K562 (cell line): Measurements from ENCODE around the gene NOTCH1. TPM values are rescaled to one million over a fixed set of nuclear protein-coding genes. Genes with fewer than 3 reads are reported as not detected.

ENCODE experiments used
- ARID2 ChIP-seq: fragments of 450-650 bp; IDR thresholded peaks from 2 replicates; pipeline ENCODE4 v1.6.1; 2017; ENCODE audit warnings: antibody characterized with exemption, mild to moderate bottlenecking
- CBX2 ChIP-seq: fragments of 200-600 bp; sonication (generic); IDR thresholded peaks from one replicate; pipeline ENCODE4 v1.6.1; 2012; ENCODE audit warnings: mild to moderate bottlenecking, low read length, inconsistent platforms; ENCODE audit not compliant: insufficient read depth, poor library complexity, severe bottlenecking
- E2F3 ChIP-seq: fragments of 250-450 bp; sonication (Bioruptor Pico); IDR thresholded peaks from 2 replicates; pipeline ENCODE4 v1.4.0; 2020; ENCODE audit warnings: mild to moderate bottlenecking
- ETV5 ChIP-seq: sonication (generic); formaldehyde crosslinking; IDR thresholded peaks from 2 replicates; pipeline ENCODE4 v1.4.0; 2020; ENCODE audit warnings: low read depth, mild to moderate bottlenecking, missing genetic modification reagents
- MTF1 ChIP-seq: fragments of 250-450 bp; sonication (Bioruptor Pico); IDR thresholded peaks from 2 replicates; pipeline ENCODE4 v1.9.0; 2021; ENCODE audit warnings: moderate library complexity, mild to moderate bottlenecking, inconsistent platforms, borderline replicate concordance
- POLR2G ChIP-seq: fragments of 200-400 bp; formaldehyde crosslinking; IDR thresholded peaks from 2 replicates; pipeline ENCODE4 v1.6.1; 2017; ENCODE audit warnings: low read depth, mild to moderate bottlenecking, antibody characterized with exemption, low read length, moderate library complexity
- STAT6 ChIP-seq: sonication (generic); formaldehyde crosslinking; IDR thresholded peaks from 2 replicates; pipeline ENCODE4 v1.8.1; 2023; ENCODE audit warnings: mild to moderate bottlenecking, missing genetic modification reagents
- TBP ChIP-seq: optimal IDR thresholded peaks from 2 replicates; pipeline ENCODE3; 2011; ENCODE audit warnings: low read depth, low read length, improper control_type of control experiment
- ZKSCAN8 ChIP-seq: fragments of 200-800 bp; sonication (Bioruptor generic); IDR thresholded peaks from 2 replicates; pipeline ENCODE4 v1.6.1; 2016; ENCODE audit warnings: missing genetic modification characterization, missing compliant biosample characterization
- ZNF655 ChIP-seq: fragments of 250-450 bp; sonication (Bioruptor Pico); IDR thresholded peaks from 2 replicates; pipeline ENCODE4 v1.5.0; 2021
- ZSCAN32 ChIP-seq: fragments of 450-650 bp; formaldehyde crosslinking; IDR thresholded peaks from 2 replicates; pipeline ENCODE4 v1.4.0; 2020; ENCODE audit warnings: mild to moderate bottlenecking, moderate library complexity
- polyA plus RNA-seq, 8 experiments: library from polyadenylated mRNA; depleted of rRNA in 4 of 8; stranded (reverse) in 5 of 8; unstranded in 3 of 8; fragments of >200 nt; fragmentation: Nextera tagmentation in 2 of 8; fragmentation: Illumina TruSeq in 1 of 8; extraction: Ambion mirVana in 2 of 8; extraction: Trizol in 1 of 8; gene quantifications; 2 replicates each; pipeline versions ENCODE4 v1.2.1 to v1.2.3, GENCODE V29; 2011 to 2014; ENCODE audit warnings: inconsistent platforms in 1 of 8, missing spikeins in 1 of 8
- total RNA-seq, 7 experiments: library from RNA; depleted of rRNA in 6 of 7; stranded (reverse); fragments of >200 nt in 6 of 7; fragmentation: Illumina TruSeq in 2 of 7; extraction: Trizol in 2 of 7; gene quantifications; 2 replicates each; pipeline versions ENCODE4 v1.2.1 to v1.2.3, GENCODE V29; 2011 to 2021; ENCODE audit warnings: low replicate concordance in 1 of 7
- TF ChIP-seq, protein P1 (sequence below): sonication (generic); formaldehyde crosslinking; IDR thresholded peaks from 2 replicates; pipeline ENCODE4 v1.9.0; 2022; ENCODE audit warnings: mild to moderate bottlenecking, missing genetic modification reagents
- TF ChIP-seq, protein P2 (sequence below): sonication (generic); formaldehyde crosslinking; IDR thresholded peaks from 2 replicates; pipeline ENCODE4 v1.8.0; 2022; ENCODE audit warnings: mild to moderate bottlenecking, missing genetic modification reagents
- TF ChIP-seq, protein P3 (sequence below): sonication (generic); formaldehyde crosslinking; IDR thresholded peaks from 2 replicates; pipeline ENCODE4 v1.8.1; 2022; ENCODE audit warnings: missing genetic modification reagents
- TF ChIP-seq, protein P4 (sequence below): IDR thresholded peaks from 3 replicates; pipeline ENCODE4 v1.6.1; 2011; ENCODE audit warnings: borderline replicate concordance, mild to moderate bottlenecking, moderate library complexity; ENCODE audit not compliant: insufficient read length; ENCODE audit errors: extremely low read depth
- TF ChIP-seq, protein P5 (sequence below): sonication (generic); formaldehyde crosslinking; IDR thresholded peaks from 2 replicates; pipeline ENCODE4 v1.8.1; 2023; ENCODE audit warnings: mild to moderate bottlenecking, missing genetic modification reagents, moderate library complexity

The NOTCH1 gene
- total and polyA plus RNA-seq, 9 of the 15 experiments (the other 6 are each of a cell fraction or from before 2014, with no cell fraction given), result 0.03 to 31.4 (median 2.3) TPM

DNA sequence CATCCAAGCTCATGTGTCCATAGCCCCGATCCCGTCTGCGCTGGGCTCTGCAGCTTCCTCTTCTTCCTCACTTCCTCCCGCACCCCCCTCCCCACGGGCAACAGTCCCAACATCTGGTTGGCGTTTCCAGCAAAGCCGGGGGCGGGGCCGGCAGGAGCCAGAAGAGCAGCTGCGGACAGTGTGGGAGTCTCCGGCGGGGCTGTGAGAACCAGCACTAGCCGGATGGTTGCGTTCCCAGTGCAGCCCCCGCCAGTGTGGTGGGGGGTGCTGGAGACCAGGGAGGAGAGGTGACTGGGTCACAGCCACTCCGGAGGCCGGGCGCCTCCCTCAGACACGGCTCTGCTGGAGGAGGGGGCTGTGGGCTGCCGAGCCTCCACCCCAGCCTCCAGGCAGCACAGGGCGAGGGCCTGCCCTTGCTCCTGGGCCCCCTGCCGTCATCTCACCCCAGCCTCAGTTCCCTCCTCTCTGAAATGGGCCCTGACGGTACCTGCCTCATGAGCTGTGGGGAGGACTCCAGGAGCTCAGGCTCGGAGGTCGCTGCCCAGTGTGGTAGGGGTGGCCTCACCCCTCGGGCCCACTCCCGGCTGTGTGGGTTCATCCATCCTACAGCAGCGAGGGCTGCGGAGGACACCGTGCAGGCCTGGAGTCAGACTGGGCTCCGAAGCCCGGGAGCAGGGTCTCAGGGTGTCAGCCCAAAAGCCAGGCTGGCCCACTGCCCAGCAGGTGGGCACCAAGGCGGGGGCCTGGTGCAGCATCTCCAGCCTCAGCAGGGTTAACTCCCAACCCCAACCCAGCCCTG lies 41.5 kb upstream of the NOTCH1 start (continued):
- TF ChIP-seq STAT6 (CRISPR knock-in tag), result no peak
- peak; percentile 80 for TF ChIP-seq ETV5 (CRISPR knock-in tag)
- TF ChIP-seq, protein P1, sequence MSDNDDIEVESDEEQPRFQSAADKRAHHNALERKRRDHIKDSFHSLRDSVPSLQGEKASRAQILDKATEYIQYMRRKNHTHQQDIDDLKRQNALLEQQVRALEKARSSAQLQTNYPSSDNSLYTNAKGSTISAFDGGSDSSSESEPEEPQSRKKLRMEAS (CRISPR knock-in tag), result no peak; the same call in 1 of the 2 replicates
- no peak for TF ChIP-seq ZSCAN32 (CRISPR knock-in tag)
- no peak for TF ChIP-seq ZNF655 (CRISPR knock-in tag)
- TF ChIP-seq ZKSCAN8, result no peak
- TF ChIP-seq, protein P2, sequence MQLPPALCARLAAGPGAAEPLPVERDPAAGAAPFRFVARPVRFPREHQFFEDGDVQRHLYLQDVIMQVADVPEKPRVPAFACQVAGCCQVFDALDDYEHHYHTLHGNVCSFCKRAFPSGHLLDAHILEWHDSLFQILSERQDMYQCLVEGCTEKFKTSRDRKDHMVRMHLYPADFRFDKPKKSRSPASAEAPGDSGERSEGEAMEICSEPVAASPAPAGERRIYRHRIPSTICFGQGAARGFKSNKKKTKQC (CRISPR knock-in tag), result peak; percentile 72; the same call in 1 of the 2 replicates
- TF ChIP-seq E2F3 (CRISPR knock-in tag), result peak; percentile 13; the same call in 1 of the 2 replicates
- peak; percentile 49 for TF ChIP-seq TBP
- TF ChIP-seq POLR2G, result peak; percentile 79
- no peak for TF ChIP-seq MTF1
- TF ChIP-seq, protein P3, sequence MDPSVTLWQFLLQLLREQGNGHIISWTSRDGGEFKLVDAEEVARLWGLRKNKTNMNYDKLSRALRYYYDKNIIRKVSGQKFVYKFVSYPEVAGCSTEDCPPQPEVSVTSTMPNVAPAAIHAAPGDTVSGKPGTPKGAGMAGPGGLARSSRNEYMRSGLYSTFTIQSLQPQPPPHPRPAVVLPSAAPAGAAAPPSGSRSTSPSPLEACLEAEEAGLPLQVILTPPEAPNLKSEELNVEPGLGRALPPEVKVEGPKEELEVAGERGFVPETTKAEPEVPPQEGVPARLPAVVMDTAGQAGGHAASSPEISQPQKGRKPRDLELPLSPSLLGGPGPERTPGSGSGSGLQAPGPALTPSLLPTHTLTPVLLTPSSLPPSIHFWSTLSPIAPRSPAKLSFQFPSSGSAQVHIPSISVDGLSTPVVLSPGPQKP (CRISPR knock-in tag), result no peak
- no peak for TF ChIP-seq CBX2
- TF ChIP-seq, protein P4, sequence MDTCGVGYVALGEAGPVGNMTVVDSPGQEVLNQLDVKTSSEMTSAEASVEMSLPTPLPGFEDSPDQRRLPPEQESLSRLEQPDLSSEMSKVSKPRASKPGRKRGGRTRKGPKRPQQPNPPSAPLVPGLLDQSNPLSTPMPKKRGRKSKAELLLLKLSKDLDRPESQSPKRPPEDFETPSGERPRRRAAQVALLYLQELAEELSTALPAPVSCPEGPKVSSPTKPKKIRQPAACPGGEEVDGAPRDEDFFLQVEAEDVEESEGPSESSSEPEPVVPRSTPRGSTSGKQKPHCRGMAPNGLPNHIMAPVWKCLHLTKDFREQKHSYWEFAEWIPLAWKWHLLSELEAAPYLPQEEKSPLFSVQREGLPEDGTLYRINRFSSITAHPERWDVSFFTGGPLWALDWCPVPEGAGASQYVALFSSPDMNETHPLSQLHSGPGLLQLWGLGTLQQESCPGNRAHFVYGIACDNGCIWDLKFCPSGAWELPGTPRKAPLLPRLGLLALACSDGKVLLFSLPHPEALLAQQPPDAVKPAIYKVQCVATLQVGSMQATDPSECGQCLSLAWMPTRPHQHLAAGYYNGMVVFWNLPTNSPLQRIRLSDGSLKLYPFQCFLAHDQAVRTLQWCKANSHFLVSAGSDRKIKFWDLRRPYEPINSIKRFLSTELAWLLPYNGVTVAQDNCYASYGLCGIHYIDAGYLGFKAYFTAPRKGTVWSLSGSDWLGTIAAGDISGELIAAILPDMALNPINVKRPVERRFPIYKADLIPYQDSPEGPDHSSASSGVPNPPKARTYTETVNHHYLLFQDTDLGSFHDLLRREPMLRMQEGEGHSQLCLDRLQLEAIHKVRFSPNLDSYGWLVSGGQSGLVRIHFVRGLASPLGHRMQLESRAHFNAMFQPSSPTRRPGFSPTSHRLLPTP, result no peak
- TF ChIP-seq, protein P5, sequence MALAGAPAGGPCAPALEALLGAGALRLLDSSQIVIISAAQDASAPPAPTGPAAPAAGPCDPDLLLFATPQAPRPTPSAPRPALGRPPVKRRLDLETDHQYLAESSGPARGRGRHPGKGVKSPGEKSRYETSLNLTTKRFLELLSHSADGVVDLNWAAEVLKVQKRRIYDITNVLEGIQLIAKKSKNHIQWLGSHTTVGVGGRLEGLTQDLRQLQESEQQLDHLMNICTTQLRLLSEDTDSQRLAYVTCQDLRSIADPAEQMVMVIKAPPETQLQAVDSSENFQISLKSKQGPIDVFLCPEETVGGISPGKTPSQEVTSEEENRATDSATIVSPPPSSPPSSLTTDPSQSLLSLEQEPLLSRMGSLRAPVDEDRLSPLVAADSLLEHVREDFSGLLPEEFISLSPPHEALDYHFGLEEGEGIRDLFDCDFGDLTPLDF, result no peak
- no peak for TF ChIP-seq ARID2
